ENCODE data around the gene CHD9NB. TPM values are rescaled to one million over a fixed set of nuclear protein-coding genes. Genes with fewer than 3 reads are reported as not detected.

CHD9NB gene
- total and polyA plus RNA-seq, 10 of the 15 experiments (the other 5 are each of a cell fraction or from before 2014, with no cell fraction given) = 0.14 to 1.6 (median 0.73) TPM

GRCh38 chr16:53055541-53056391, 3.1 kb upstream of the CHD9NB start (continued):
- TF ChIP-seq ZNF687 (IDR thresholded peaks at IDR 0.05) (0 out of 2 replicates have a peak, but pooled peaks have one; percentile 10), CBFB (IDR thresholded peaks at IDR 0.05; ENCODE audit: low read depth) (no peak), RUNX3 (IDR thresholded peaks at IDR 0.05; ENCODE audit: low read length) (peak; percentile 46; the same call in 1 of the 2 replicates), SPI1 (IDR thresholded peaks at IDR 0.05; ENCODE audit: borderline replicate concordance, insufficient read depth, low read depth, low read length) (peak; percentile 40; the same call in 1 of the 2 replicates), SIX5 (IDR thresholded peaks at IDR 0.05; ENCODE audit: low read depth, low read length, severe bottlenecking) (no peak)
- TF ChIP-seq, protein P1, sequence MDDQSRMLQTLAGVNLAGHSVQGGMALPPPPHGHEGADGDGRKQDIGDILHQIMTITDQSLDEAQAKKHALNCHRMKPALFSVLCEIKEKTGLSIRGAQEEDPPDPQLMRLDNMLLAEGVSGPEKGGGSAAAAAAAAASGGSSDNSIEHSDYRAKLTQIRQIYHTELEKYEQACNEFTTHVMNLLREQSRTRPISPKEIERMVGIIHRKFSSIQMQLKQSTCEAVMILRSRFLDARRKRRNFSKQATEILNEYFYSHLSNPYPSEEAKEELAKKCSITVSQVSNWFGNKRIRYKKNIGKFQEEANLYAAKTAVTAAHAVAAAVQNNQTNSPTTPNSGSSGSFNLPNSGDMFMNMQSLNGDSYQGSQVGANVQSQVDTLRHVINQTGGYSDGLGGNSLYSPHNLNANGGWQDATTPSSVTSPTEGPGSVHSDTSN (IDR thresholded peaks at IDR 0.05; ENCODE audit: insufficient replicate concordance, low read depth, low read length) = no peak

Measured in GM12878 (cell line).